Stimulated activated CD4-positive, alpha-beta T cell treated with anti-CD3 and anti-CD28 coated beads, TNF-alpha, amount 100 ng/mL, for 48 hours (primary cell): Measurements from ENCODE around the gene CCL24.
"Not testable (repeated sequence)": the region's sequence is repeated elsewhere in the genome, so short reads cannot be mapped to it uniquely, and the experiment has no call there.

Experiments used
- DNase-seq, 3 donors: peaks; one replicate each; pipeline ENCODE4 v3.0.0-alpha.2; 2020; ENCODE audit warnings: low read depth in 3 of 3

CCL24 gene, protein sequence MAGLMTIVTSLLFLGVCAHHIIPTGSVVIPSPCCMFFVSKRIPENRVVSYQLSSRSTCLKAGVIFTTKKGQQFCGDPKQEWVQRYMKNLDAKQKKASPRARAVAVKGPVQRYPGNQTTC

DNA sequence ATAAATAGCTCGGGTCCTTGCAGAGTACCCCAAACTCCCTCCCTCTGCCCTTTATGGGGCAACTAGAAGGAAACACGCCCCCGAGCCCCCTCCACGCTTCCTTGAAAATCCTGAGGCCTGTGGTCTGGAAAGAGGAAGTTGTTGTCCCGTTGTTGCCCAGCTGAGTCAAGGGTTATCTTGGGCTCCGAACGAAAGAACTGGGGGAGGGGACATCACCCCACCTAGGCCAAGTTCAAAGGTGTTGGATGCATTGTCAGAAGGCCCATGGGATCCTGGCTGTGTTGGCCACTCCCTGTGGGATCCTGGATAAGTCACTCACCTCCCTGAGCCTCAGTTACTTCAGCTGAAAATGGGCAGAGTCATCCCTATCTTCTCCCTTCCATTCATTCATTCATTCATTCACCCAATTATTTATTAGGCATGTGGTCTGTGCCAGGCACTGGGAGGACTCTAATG, at the start of gene CCL24:
TSS of gene CCL24 (minus strand) at position 26 of the 456 bp plus-strand sequence. CDS start 91 bp downstream, outside the sequence.
- DNase-seq = no peak

DNA sequence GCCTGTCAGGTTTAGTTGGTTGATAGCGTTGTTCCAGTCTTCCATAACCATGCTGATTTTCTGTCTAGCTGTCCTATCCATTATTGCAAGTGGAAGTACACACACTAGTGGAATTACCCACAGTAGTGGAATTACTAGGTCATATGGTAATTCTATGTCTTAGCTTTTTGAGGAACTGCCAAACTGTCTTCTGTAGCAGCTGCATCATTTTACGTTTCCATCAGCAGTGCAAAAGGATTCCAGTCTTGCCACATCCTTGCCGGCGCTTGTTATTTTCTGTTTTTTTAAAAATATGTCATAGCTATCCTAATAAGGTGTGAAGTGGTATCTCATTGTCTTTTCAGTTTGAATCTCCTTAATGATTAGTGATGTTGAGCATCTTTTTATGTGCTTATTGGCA, 48.0 kb upstream of the CCL24 start:
- DNase-seq = no peak

DNA sequence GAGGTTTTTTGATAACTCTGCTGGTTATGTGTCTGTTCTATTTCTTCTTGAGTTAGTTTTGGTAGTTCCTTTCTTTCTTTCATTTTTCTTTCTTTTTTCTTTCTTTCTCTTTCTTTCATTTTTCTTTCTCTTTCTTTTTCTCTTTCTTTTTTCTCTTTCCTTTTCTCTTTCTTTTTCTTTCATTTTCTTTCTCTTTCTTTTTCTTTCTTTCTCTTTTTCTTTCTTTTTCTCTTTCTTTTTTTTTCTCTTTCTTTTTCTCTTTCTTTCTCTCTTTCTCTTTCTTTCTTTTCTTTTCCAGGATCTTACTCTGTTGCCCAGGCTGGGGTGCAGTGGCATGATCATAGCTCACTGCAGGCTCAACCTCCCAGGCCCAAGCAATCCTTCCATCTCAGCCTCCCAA, 44.8 kb upstream of the CCL24 start:
- no peak for DNase-seq

DNA sequence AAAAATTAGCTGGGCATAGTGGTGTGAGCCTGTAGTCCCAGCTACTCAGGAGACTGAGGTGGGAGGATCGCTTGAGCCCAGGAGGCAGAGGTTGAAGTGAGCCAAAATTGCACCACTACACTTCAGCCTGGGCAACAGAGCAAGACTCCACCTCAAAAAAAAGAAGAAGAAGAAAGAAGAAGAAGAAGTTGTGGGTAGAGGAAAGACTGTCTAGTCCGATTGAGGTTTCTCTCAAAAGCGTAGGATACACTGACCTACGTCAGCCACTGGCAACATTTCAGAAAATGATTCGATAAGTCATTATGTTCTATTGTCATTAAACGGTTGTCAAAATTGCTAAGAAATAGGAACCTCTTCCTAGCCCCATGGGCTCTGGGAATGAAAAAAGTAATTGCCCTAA, 42.9 kb upstream of the CCL24 start:
- DNase-seq = no peak

DNA sequence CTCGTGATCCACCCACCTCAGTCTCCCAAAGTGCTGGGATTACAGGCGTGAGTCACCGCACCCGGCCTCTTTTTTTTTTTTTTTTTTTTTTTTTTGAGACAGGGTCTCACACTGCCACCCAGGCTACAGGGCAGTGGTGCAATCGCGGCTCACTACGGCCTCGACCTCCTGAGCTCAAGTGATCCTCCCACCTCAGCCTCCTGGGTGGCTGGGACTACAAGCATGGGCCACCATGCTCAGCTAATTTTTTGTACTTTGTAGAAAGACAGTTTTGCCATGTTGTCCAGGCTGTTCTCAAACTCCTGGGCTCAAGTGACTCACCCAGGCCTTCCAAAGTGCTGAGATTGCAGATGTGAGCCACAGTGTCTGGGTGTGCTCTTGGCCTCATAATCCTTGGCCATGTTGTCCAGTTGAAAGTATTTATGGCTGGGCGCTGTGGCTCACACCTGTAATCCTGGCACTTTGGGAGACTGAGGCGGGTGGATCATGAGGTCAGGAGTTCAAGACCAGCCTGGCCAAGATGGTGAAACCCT, 41.3 kb upstream of the CCL24 start:
- not testable (repeated sequence) for DNase-seq

DNA sequence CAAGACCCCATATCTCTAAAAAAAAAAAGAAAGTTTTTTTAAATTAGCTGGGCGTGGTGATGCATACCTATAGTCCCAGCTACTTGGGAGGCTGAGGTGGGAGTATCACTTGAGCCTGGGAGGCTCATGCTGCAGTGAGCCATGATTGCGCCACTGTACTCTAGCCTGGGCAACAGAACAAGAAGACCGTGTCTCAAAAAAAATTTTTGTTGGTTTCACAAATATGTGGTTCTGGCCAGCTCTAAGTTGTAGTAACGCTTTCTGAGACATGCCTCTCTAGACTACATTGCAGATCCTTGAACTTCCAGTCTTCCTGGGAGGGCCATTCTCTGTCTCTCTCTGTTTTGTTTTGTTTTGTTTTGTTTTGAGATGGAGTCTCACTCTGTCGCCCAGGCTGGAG, 40.6 kb upstream of the CCL24 start:
- no peak for DNase-seq

DNA sequence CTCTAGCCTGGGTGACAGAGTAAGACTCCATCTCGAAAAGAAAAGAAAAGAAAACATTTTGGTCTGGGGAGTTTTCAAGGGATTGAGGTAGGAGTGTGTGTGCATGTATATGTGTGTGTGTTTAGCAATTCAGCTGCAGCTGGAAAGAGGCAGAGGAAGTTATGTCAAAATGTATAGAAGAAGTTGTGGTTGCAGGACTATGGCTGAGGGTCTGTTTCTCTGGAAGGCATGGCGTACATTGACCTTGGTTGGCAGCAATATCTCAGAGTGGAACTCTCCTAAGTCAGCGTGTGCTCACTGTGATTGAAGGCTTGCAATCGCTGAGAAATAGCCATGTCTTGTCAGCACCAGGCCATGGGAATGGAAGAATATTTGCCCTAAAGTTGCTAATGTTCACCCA, 36.6 kb upstream of the CCL24 start:
- DNase-seq = no peak

DNA sequence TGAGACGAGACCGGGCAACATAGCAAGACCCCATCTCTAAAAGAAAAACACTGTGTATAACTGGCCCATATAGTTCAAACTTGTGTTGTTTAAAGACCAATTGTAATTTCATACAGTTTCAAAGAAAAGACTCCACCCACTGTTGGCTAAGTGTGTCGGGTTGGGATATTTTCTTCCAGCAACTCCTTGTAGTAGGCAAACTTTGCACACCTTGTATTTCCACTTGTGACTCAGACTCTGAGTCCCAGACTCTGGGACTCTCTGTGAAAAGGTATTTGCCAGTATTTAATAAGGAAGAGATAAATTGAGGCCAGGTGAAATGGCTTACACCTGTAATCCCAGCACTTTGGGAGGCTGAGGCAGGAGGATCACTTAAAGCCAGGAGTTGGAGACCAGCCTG, 36.0 kb upstream of the CCL24 start:
- DNase-seq = no peak

DNA sequence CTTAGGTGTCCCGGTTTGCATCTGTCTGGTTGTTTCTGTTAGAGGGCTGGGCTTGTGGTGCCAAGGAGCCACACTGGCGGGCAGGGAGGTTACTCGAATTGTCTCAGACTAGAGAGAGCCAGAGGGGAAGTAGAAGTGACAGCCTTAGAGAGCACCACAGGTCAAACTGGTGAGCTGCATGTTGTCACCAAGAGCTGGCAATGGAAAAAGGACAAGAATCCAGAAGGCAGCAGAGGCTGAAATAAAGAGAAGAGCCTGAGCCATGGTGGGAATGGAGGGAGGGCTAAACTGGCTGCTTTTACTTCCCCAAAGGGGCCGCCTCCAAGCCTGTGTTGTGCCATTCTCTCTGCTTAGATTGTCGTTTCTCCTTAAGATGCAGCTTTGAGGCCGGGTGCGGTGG, 34.1 kb upstream of the CCL24 start:
- DNase-seq = no peak

DNA sequence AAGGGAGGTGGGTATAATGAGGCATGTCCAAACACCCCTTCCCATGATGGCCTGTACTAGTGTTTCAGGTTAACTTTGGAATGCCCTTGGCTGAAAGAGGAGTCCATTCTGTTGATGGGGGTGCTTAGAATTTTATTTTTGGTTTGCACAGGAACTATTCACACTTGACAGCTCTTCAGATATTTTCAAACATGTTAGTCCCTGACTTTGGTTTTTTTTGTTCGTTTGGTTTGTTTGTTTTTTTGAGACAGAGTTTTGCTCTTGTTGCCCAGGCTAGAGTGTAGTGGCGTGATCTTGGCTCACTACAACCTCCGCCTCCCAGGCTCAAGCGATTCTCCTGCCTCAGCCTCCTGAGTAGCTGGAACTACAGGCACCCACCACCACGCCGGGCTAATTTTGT, 31.5 kb upstream of the CCL24 start:
- DNase-seq = not testable (repeated sequence)

DNA sequence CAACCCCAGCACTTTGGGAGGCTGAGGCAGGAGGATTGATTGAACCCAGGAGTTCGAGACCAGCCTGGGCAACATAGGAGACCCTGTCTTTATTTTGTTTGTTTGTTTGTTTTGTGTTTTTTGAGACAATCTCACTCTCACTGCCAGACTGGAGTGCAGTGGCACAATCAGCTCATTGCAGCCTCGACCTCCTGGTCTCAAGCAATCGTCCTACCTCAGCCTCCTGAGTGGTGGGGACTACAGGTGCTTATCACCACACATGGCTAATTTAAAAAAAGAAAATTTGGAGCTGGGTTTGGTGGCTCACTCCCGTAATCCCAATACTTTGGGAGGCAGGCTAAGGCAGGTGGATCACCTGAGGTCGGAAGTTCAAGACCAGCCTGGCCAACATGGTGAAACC, 30.6 kb upstream of the CCL24 start:
- DNase-seq = no peak

DNA sequence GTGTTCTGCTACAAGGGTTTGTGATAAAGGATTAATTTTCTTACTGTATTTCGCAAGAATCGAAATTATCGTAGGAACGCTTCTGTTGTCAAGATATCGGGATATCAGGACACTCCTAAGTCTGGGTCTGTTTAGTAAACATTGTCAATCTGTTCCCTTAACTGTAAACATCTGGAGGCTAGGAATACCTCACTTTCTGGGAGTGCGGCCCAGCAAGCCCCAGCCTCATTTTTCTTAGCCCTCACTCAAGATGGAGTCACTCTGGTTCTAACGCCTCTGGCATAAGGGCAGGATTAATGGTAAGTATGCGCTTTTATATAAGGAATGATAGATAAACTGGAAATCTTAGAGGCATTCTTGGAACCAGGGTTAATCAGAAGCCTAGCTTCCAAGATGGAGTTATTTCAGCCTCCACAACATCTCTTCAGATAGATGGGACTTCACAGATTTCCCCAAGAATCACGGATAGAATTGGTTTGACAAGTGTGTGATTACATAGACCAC, 30.1 kb upstream of the CCL24 start:
- DNase-seq = no peak

DNA sequence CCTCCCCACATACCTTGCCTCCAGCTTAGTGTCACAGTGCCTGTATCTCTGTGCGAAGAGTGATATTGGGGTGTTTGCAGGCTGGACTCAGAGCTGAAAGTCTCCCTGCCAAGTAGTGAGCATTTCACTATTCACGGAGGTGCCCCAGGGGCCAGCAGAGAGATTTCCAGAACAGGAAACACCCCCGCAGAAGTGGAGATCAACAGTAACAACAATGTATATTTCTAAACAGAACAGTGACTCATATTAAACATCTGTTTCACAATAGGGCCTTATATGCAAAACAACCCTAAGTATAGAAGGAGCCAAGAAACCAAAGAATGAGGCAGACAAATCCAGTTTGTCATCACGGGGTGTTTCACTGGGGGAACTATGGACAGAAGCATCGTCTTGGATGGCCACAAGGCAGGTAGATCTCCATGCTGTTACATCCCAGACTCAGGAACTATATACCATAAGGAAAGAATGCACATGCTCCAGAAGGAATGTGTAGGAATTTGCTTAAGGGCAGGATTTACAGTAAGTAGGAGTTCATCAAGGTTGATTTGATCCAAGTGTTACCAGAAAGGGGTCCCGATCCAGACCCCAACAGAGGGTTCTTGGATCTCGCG, 29.3 kb upstream of the CCL24 start:
- peak; percentile 29 to 49 (median 32) for DNase-seq

DNA sequence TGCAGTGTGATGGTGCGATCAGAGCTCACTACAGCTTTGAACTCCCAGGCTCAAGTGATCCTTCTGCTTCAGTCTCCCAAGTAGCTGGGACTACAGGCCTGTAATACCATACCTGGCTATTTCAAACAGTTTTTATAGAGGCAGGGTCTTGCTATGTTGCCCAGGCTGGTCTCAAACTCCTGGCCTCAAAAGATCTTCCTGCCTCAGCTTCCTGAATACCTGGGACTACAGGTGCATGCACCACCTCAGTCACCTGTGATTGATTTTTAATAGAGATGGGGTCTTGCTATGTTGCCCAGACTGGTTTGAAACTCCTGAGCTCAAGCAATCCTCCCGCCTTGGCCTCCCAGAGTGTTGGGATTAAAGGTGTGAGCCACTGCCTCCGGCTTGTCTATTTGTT, 26.4 kb upstream of the CCL24 start:
- no peak for DNase-seq

DNA sequence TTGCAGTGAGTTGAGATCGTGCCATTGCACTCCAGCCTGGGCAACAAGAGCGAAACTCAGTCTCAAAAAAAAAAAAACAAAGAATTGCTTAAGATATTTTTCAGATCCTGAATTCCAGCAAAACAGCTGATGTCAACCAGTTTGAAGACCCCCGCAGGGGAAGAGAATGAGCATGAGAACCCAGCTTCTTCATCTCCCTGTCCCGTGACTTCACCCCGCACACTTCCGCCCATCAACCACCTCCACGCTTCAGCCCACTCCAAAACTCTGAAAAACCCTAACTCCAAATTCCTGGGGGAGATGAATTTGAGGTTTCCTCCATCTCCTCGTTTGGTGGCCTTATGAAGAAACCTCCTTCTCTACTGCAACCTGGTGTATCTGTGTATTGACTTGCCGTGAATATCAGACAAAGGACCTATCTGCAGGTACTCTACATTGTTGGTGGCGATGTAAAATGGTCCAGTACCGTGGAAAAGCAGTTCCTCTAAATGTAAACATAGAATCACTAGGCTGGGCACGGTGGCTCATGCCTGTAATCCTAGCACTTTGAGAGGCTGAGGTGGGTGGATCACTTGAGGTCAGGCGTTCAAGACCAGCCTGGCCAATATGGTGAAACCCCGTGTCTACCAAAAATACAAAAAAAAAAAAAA, 24.8 kb upstream of the CCL24 start:
- DNase-seq = not testable (repeated sequence)

DNA sequence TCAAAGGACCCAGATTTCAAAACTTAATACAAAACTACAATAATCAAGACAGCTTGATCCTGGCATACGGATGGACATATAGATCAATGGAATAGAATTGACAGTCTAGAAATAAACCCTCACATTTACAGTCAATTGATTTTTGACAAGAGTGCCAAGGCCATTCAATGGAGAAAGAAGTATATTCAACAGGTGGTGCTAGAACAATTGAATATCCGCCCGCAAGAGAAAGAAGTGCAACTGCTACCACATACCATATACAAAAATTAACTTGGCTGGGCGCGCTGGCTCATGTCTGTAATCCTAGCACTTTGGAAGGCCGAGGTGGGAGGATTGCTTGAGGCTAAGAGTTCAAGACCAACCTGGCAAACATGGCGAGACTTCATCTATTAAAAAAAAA, 23.2 kb upstream of the CCL24 start:
- DNase-seq = no peak

DNA sequence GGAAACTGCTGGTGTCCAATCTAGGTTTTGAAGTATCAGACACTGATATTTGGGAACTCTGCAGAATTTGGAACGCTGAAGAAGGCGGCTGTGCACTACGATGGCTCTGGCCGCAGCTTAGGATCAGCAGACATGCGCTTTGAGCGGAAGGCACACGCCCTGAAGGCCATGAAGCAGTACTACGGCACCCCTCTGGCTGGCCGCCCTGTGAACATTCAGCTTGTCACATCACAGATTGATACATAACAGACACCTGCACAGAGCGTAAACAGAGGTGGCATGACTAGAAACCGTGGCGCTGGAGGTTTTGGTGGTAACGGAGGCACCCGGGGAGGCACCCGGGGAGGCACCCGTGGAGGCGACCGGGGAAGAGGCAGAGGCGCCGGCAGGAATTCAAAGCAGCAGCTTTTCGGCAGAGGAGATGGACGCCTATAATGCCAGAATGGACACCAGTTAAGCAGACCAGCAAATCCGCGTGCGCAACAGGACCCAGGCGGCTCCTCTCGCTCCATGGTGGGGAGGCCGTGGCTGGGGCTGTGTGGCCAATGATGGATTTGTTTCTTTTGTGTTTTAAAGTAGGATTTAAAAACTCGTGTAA, 22.2 kb upstream of the CCL24 start:
- no peak for DNase-seq

DNA sequence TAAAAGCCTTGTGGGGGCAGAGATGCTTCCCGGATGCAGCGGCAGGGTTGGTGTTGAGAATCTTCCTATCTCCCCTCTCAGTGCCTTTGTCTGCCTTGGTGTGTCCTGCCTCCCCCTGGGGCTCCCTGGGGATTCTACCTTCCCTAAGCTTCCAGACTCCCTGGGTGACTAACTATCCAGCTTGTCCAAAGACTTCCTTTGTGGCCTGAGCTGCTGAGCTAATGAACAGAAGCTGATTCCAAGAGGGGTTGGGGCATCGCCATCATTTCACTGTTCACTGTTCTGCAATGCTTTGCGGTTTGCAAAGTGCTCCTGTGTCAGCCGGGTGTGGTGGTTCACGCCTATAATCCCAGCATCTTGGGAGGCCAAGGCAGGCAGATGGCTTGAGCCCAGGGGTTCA, 20.1 kb upstream of the CCL24 start:
- not testable (repeated sequence) for DNase-seq

DNA sequence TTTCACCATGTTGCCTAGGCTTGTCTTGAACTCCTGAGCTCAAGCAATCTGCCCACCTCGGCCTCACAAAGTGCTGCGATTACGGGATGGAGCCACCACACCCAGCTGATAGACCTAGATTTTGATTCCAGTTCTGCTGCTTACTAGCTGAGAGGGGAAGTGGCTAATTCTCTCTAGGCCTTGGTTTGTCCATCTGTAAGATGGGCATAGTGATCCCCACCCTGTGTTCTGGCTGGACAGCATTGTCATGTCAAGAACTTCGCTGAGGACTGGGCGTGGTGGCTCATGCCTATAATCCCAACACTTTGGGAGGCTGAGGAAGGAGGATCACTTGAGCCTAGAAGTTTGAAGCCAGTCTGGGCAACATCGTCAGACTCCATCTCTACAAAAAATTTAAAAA, 17.4 kb upstream of the CCL24 start:
- no peak for DNase-seq

DNA sequence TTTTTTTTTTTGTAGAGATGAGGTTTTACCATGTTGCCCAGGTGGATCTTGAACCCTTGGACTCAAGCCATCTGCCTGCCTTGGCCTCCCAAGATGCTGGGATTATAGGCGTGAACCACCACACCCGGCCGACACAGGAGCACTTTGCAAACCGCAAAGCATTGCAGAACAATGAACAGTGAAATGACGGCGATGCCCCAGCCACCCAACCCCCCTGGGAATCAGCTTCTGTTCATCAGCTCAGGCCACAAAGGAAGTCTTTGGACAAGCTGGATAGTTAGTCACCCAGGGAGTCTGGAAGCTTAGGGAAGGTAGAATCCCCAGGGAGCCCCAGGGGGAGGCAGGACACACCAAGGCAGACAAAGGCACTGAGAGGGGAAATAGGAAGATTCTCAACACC, 16.1 kb upstream of the CCL24 start:
- DNase-seq = not testable (repeated sequence)

DNA sequence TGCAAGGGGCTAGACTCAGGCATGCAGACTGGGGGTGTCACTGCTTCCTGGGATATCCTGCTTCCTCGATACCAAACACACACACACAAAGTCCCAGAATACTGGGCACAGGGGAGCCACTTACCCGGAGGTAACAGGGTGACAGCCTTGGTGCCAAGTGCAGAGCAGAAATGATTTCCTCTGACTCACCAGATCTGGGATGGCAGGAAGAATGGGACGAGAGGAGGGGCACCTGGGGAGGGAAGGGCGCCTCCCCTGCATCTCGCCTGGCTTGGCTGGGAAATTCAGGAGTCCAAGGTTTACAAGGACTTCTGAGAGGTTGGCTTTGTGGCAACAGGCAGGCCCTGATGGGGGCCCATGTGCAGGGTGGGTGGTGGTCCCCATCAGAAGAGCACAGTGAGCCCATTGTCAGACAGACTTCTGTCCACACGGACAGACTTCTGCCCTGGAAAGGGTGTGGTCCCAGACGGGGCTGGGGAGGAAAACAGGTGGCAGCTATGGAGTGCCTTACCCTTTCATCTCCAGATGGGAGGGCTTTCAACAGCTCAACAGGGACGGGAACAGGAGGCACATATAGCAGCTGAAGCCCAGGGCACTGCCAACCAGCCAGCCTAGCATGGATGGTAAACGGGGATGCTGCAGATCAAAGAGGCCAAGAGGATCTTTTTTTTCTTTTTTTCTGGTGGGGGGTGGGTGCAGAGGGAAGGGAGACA, 9.7 kb upstream of the CCL24 start:
- DNase-seq = no peak

DNA sequence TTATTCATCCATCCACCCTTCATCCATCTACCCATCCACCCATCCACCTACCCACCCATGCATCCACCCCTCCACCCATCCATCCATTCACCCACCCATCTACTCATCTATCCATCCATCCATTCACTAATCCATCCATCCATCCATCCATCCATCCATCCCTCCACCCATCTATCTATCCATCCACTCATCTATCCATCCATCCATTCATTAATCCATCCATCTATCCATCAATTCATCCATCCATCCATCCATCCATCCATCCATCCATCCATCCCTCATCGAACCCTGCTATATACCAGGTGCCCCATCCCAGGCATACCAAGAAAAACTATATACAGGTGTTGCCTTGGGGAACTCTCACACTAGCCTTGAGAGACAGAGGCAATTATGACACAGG, 7.1 kb upstream of the CCL24 start:
- DNase-seq = no peak
